Choroid plexus epithelial cell (primary cell): Measurements from ENCODE around the gene OR2T11.
"Not testable (repeated sequence)": the region's sequence is repeated elsewhere in the genome, so short reads cannot be mapped to it uniquely, and the experiment has no call there.

Experiments used
- DNase-seq: peaks from one replicate; pipeline ENCODE4 v3.0.0-alpha.2; 2010; ENCODE audit warnings: low read depth
- H3K4me3 ChIP-seq: 2 replicates; pipeline ENCODE4 v1.5.1; 2011; ENCODE audit warnings: low read depth, mild to moderate bottlenecking, control low read depth, low read length, moderate library complexity
- TF ChIP-seq, protein P1 (sequence below): conservative IDR thresholded peaks from 2 replicates; pipeline ENCODE4 v1.5.1; 2011; ENCODE audit warnings: low read depth, mild to moderate bottlenecking, control low read depth, inconsistent platforms, low read length, moderate library complexity

The OR2T11 gene

GRCh38 chr1:248634991-248635390 is at the start of gene OR2T11:
TSS of gene OR2T11 (minus strand) at chr1:248635091. CDS start at chr1:248627128, 7,963 bp downstream.
- not testable (repeated sequence) for DNase-seq, H3K4me3 ChIP-seq

DNA sequence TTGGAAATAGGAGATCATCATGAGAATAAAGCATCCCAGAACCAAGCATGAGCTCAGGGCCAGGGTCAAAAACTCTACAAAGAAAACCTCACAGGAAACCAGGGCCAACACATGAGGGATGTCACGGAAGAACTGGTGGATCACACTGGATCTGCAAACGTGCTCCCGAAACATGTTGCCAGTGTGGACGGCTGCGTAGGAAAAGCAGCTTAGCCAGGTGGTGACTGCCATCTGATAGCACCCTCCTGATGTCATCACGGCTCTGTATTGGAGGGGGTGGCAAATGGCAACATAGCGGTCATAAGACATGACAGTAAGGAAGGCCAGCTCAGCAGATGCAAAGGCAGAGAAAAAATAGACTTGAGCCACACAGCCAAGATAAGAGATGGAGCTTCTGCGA is 46.8 kb upstream of the OR2T11 start:
- no peak overlapping the region for H3K4me3 ChIP-seq
- TF ChIP-seq, protein P1, sequence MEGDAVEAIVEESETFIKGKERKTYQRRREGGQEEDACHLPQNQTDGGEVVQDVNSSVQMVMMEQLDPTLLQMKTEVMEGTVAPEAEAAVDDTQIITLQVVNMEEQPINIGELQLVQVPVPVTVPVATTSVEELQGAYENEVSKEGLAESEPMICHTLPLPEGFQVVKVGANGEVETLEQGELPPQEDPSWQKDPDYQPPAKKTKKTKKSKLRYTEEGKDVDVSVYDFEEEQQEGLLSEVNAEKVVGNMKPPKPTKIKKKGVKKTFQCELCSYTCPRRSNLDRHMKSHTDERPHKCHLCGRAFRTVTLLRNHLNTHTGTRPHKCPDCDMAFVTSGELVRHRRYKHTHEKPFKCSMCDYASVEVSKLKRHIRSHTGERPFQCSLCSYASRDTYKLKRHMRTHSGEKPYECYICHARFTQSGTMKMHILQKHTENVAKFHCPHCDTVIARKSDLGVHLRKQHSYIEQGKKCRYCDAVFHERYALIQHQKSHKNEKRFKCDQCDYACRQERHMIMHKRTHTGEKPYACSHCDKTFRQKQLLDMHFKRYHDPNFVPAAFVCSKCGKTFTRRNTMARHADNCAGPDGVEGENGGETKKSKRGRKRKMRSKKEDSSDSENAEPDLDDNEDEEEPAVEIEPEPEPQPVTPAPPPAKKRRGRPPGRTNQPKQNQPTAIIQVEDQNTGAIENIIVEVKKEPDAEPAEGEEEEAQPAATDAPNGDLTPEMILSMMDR = no peak
- no peak for DNase-seq

GRCh38 chr1:248670003-248670402 is 35.1 kb upstream of the OR2T11 start:
- TF ChIP-seq, protein P1 = no peak
- no peak overlapping the region for H3K4me3 ChIP-seq
- DNase-seq = peak; percentile 1

GRCh38 chr1:248663453-248664328 is 28.8 kb upstream of the OR2T11 start:
- not testable (repeated sequence) for DNase-seq, H3K4me3 ChIP-seq

GRCh38 chr1:248656797-248657196 is 21.9 kb upstream of the OR2T11 start:
- not testable (repeated sequence) for DNase-seq

DNA sequence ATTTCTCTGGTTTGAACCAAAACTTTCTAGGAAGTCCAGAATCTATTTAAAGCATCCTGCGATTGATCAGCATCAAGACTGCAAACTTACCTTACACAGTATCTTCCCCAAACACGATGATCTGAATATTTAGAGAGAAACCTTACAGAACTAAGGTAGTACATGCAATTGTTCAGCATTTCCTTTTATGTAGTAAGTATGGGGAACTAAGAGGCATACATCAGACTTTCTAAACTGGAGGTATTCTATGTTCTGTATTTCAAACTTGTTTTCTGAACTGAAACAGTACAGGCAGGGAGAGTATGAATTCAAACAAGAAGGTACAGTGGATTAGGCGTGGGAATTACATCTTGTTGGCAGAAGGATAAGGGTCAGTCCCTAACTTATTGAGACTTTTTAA is 20.5 kb upstream of the OR2T11 start, which contains the start of gene OR2T27:
OR2T27 (minus strand) TSS at position 175 of the 400 bp plus-strand sequence. CDS start 4,644 bp downstream, outside the sequence.
- H3K4me3 ChIP-seq, DNase-seq: not testable (repeated sequence)

More at GRCh38 chr1:248656797-248657196, 21.9 kb upstream of the OR2T11 start:
- H3K4me3 ChIP-seq = not testable (repeated sequence)

DNA sequence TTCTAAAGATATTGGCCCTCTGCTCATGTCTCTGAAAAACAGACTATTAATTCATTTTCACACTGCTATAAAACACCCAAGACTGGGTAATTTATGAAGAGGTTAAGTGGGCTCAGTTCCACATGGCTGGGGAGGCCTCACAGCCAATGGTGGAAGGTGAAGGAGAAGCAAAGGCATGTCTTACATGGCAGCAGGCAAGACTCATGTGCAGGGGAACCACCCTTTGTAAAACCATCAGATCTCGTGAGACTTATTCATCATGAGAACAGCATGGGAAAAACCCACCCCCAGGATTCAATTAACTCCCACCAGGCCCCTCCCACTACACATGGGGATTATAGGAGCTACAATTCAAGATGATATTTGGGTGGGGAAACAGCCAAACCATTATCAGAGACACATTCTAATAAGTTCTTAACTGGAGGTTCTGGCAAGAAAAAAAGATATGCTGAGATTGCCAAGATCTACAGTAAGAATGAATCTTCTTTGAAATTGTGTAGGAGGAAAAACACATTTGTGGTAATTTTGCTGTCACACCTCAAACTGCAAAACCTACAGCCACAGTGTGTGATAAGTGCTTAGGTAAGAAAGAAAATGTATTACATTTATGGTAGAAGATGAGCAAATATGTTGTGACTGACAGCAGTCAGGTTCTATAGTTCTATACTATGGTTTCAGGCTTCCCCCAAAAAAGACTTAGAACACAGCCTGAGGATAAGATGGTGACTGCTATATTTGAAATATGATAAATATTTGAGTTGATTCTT is 14.1 kb upstream of the OR2T11 start:
- DNase-seq, H3K4me3 ChIP-seq: not testable (repeated sequence)

DNA sequence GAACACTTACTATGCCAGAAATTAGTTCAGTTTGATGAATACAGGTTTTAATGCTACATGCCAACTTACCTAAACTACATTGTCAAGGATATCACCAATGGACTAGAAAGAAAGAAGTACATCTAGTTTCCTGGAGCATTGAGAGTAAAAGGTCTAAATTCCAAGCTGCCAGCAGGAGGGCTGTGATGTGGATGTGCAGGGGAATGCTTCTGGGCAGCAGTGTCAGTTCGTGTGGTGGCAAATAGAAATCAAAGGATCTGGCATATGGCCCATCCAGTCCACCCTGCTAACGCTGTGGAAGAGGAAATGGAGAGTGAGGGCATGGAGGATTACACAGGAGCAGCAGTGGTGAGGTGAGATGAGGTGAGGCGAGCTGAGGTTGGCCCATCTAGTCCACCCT is 10.3 kb upstream of the OR2T11 start, which contains the start of gene OR2T35:
OR2T35 (minus strand) TSS at position 101 of the 400 bp plus-strand sequence. CDS start 6,020 bp downstream, outside the sequence.
- not testable (repeated sequence) for H3K4me3 ChIP-seq, DNase-seq

- H3K4me3 ChIP-seq, DNase-seq: not testable (repeated sequence)
These were observed 8.2 kb upstream of the OR2T11 start for GRCh38 chr1:248642971-248643651.

DNA sequence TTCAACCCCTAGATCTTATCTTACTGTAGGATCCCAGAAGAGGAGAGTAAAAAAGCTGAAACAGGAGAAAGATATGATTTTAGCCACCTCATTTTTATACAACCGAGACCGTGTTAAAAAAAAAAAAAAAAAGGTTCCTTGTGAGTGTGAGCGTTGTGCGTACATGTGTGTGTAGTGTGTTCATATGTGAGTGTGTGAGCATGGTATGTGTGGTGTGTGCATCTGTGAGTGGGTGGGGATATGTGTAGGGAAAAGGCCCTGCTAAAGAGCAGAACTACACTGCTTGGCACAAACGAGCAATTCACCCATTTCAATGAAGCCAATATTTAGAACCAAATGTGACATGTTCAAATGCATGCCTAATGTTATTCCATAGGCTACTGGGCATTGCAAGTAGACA is 6.7 kb upstream of the OR2T11 start:
- DNase-seq = not testable (repeated sequence)

GRCh38 chr1:248640906-248641305 is 6.0 kb upstream of the OR2T11 start:
- not testable (repeated sequence) for DNase-seq, H3K4me3 ChIP-seq

More for the DNA sequence above, 6.7 kb upstream of the OR2T11 start:
- not testable (repeated sequence) for H3K4me3 ChIP-seq

GRCh38 chr1:248639652-248640051 is 4.8 kb upstream of the OR2T11 start:
- not testable (repeated sequence) for DNase-seq, H3K4me3 ChIP-seq

DNA sequence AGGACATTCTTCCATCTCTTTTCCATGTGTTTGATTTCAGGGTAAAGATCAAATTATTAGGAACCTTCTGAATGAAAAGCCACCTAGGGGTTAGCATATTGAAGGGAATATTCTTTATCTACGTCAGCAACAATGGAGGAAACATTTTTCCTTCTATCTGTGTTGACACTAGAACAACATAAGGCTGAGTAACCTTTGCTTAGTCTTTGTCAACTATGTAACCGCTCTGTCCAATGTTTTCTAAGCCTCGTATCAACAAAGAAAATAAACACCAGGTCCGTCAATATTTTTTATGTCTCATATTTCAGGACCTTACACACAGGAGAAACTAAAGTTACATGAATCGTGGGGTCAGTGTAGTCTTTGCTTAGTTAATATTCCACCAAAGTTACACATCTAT is 1.7 kb upstream of the OR2T11 start:
- not testable (repeated sequence) for DNase-seq, H3K4me3 ChIP-seq
